CD4-positive, alpha-beta T cell treated with Interferon gamma for 1 hour (primary cell): ENCODE data around the gene KLHL30.

Experiments used
- DNase-seq: peaks from one replicate; pipeline ENCODE4 v3.0.0-alpha.2; 2020

KLHL30 gene

GRCh38 chr2:238133499-238134392 is 4.7 kb upstream of the KLHL30 start:
- DNase-seq: no peak

- DNase-seq: no peak
These were observed 4.1 kb upstream of the KLHL30 start for GRCh38 chr2:238134393-238134785.

- DNase-seq: no peak
These were observed 2.8 kb upstream of the KLHL30 start for GRCh38 chr2:238135601-238136150.

- peak; percentile 69 for DNase-seq
These were observed 1.5 kb upstream of the KLHL30 start for GRCh38 chr2:238136820-238137537.

- no peak for DNase-seq
These were observed 583 bp upstream of the KLHL30 start for GRCh38 chr2:238137885-238138284.

GRCh38 chr2:238139196-238140039 is 950 bp downstream of the KLHL30 start:
- no peak for DNase-seq

- no peak for DNase-seq
These were observed 1.6 kb downstream of the KLHL30 start for GRCh38 chr2:238140040-238140439.

GRCh38 chr2:238140721-238141540 is 2.5 kb downstream of the KLHL30 start:
- DNase-seq: no peak

- peak; percentile 28 for DNase-seq
These were observed 3.3 kb downstream of the KLHL30 start for GRCh38 chr2:238141541-238142318.

GRCh38 chr2:238142382-238143205 is 4.1 kb downstream of the KLHL30 start:
- no peak for DNase-seq

- no peak for DNase-seq
These were observed 4.9 kb downstream of the KLHL30 start for GRCh38 chr2:238143239-238143951.

- DNase-seq: no peak
These were observed 5.8 kb downstream of the KLHL30 start for GRCh38 chr2:238144262-238144661.

GRCh38 chr2:238145046-238145445 is 6.6 kb downstream of the KLHL30 start:
- DNase-seq: no peak

GRCh38 chr2:238145851-238146250 is 7.4 kb downstream of the KLHL30 start:
- DNase-seq: no peak

- DNase-seq: no peak
These were observed 8.5 kb downstream of the KLHL30 start for GRCh38 chr2:238146884-238147544.

GRCh38 chr2:238148981-238149380 is 10.5 kb downstream of the KLHL30 start:
- DNase-seq: no peak

- DNase-seq: no peak
These were observed 11.5 kb downstream of the KLHL30 start for GRCh38 chr2:238149841-238150572.

- no peak for DNase-seq
These were observed 12.2 kb downstream of the KLHL30 start for GRCh38 chr2:238150686-238151085.
